H1 (cell line): ENCODE data around the gene NHERF2. TPM values are rescaled to one million over a fixed set of nuclear protein-coding genes. Genes with fewer than 3 reads are reported as not detected.

ENCODE experiments used
- CTCF ChIA-PET: fragments of 300-600 bp; sonication (Branson Sonifier 250); formaldehyde crosslinking; loops from one replicate; lab custom pipeline; 2021; ENCODE audit not compliant: partially characterized antibody; lab: Charles Lee
- POLR2A ChIA-PET: fragments of 300-600 bp; sonication (Branson Sonifier 250); formaldehyde crosslinking; loops from one replicate; lab custom pipeline; 2021; ENCODE audit warnings: inconsistent platforms; ENCODE audit not compliant: partially characterized antibody; lab: Charles Lee
- DNase-seq, 2 experiments: peaks; one replicate each; pipeline versions ENCODE4 v3.0.0 to v3.0.0-alpha.2; 2010 to 2022; ENCODE audit warnings: low spot score in 2 of 2, low read depth in 1 of 2, mixed read lengths in 1 of 2
- FAIRE-seq: peaks from 2 replicates; lab custom pipeline; 2011; peaks lifted over from hg19 to GRCh38; lab: Jason Lieb, UNC
- H2AFZ ChIP-seq: 2 replicates; pipeline ENCODE4 v1.8.1; 2012; ENCODE audit warnings: low read length, inconsistent platforms
- H2AK5ac ChIP-seq: 2 replicates; pipeline ENCODE4 v1.6.1; 2013; ENCODE audit warnings: low read depth, low read length
- H2BK120ac ChIP-seq: replicated peaks from 2 replicates; pipeline ENCODE3; 2013; ENCODE audit warnings: low read depth, low read length, inconsistent platforms
- H2BK12ac ChIP-seq: 2 replicates; pipeline ENCODE4 v1.6.1; 2013; ENCODE audit warnings: low read depth, low read length
- H2BK15ac ChIP-seq: 2 replicates; pipeline ENCODE4 v1.6.1; 2013; ENCODE audit warnings: low read length
- H2BK20ac ChIP-seq: 2 replicates; pipeline ENCODE4 v1.6.1; 2013; ENCODE audit warnings: low read length
- H2BK5ac ChIP-seq: 2 replicates; pipeline ENCODE4 v1.6.1; 2013; ENCODE audit warnings: low read depth, low read length
- H3K14ac ChIP-seq: 2 replicates; pipeline ENCODE4 v1.6.1; 2013; ENCODE audit warnings: inconsistent platforms; ENCODE audit not compliant: insufficient read length
- H3K18ac ChIP-seq: 2 replicates; pipeline ENCODE4 v1.6.1; 2013; ENCODE audit warnings: low read length; ENCODE audit errors: extremely low read depth
- H3K23ac ChIP-seq: 2 replicates; pipeline ENCODE4 v1.6.1; 2013; ENCODE audit warnings: inconsistent platforms; ENCODE audit not compliant: insufficient read length
- H3K23me2 ChIP-seq: 2 replicates; pipeline ENCODE4 v1.6.1; 2013; ENCODE audit warnings: low read depth, low read length
- H3K27ac ChIP-seq: 2 replicates; pipeline ENCODE4 v1.6.1; 2011; ENCODE audit warnings: low read depth, low read length, inconsistent platforms
- H3K27me3 ChIP-seq, 4 experiments: replicated peaks in 1 of 4; 1 replicate in 1 of 4; 2 replicates in 3 of 4; pipeline versions ENCODE4 v1.6.1 to v1.8.1; 2011 to 2013; ENCODE audit warnings: low read length in 3 of 4, mild to moderate bottlenecking in 3 of 4, inconsistent platforms in 2 of 4, mixed read lengths in 2 of 4, moderate library complexity in 1 of 4; ENCODE audit not compliant: control insufficient read depth in 3 of 4, insufficient read depth in 3 of 4; ENCODE audit errors: extremely low read depth in 1 of 4
- H3K36me3 ChIP-seq, 4 experiments: 2 replicates each; pipeline versions ENCODE4 v1.6.1 to v1.8.1; 2011 to 2013; ENCODE audit warnings: mild to moderate bottlenecking in 4 of 4, low read length in 3 of 4, moderate library complexity in 2 of 4, control low read depth in 1 of 4, inconsistent platforms in 1 of 4; ENCODE audit not compliant: insufficient read depth in 4 of 4, control insufficient read depth in 2 of 4
- H3K4ac ChIP-seq: replicated peaks from 2 replicates; pipeline ENCODE3; 2013; ENCODE audit warnings: low read length, low read depth, mixed read lengths, inconsistent platforms; ENCODE audit not compliant: insufficient read length
- H3K4me1 ChIP-seq, 4 experiments: replicated peaks in 1 of 4; 1 replicate in 1 of 4; 2 replicates in 3 of 4; pipeline versions ENCODE4 v1.6.1 to v1.8.1; 2011 to 2013; ENCODE audit warnings: low read length in 3 of 4, inconsistent platforms in 2 of 4, mixed read lengths in 1 of 4; ENCODE audit not compliant: insufficient read depth in 4 of 4, control insufficient read depth in 3 of 4
- H3K4me2 ChIP-seq, 2 experiments: 2 replicates each; pipeline versions ENCODE4 v1.6.1 to v1.8.1; 2011 to 2013; ENCODE audit warnings: low read depth in 2 of 2, low read length in 2 of 2, control low read depth in 1 of 2, inconsistent platforms in 1 of 2, mild to moderate bottlenecking in 1 of 2; ENCODE audit not compliant: insufficient read depth in 1 of 2
- H3K4me3 ChIP-seq, 4 experiments: fragments of 200-600, 300-600 bp in 1 of 4; sonication (generic), shearing (Covaris generic), sonication (Bioruptor Twin) in 1 of 4; 2 replicates each; pipeline versions ENCODE4 v1.5.1 to v1.8.1; 2011 to 2016; ENCODE audit warnings: low read length in 4 of 4, low read depth in 3 of 4, control low read depth in 2 of 4, inconsistent platforms in 2 of 4, mild to moderate bottlenecking in 2 of 4, mixed read lengths in 1 of 4, moderate library complexity in 1 of 4; ENCODE audit not compliant: insufficient read depth in 2 of 4; ENCODE audit errors: extremely low read depth in 1 of 4
- H3K56ac ChIP-seq: replicated peaks from 2 replicates; pipeline ENCODE3; 2013; ENCODE audit warnings: low read depth, mild to moderate bottlenecking, mixed read lengths, low read length, inconsistent platforms; ENCODE audit not compliant: insufficient read length
- H3K79me1 ChIP-seq: 2 replicates; pipeline ENCODE4 v1.6.1; 2013; ENCODE audit warnings: low read depth, low read length, control low read depth
- H3K79me2 ChIP-seq, 2 experiments: 2 replicates each; pipeline versions ENCODE4 v1.6.1 to v1.8.1; 2012 to 2013; ENCODE audit warnings: low read length in 2 of 2, mild to moderate bottlenecking in 2 of 2, inconsistent platforms in 1 of 2; ENCODE audit not compliant: insufficient read depth in 2 of 2, control insufficient read depth in 1 of 2
- H3K9ac ChIP-seq, 4 experiments: replicated peaks in 1 of 4; 1 replicate in 1 of 4; 2 replicates in 3 of 4; pipeline versions ENCODE4 v1.6.1 to v1.8.1; 2011 to 2013; ENCODE audit warnings: low read depth in 3 of 4, low read length in 3 of 4, control low read depth in 2 of 4, mild to moderate bottlenecking in 2 of 4, moderate library complexity in 2 of 4, inconsistent platforms in 1 of 4; ENCODE audit errors: extremely low read depth in 1 of 4
- H3K9me3 ChIP-seq, 2 experiments: 2 replicates each; pipeline versions ENCODE4 v1.6.1 to v1.8.1; 2012 to 2013; ENCODE audit warnings: mild to moderate bottlenecking in 2 of 2, moderate library complexity in 2 of 2, control low read depth in 1 of 2, inconsistent platforms in 1 of 2, low read depth in 1 of 2, low read length in 1 of 2, mixed read lengths in 1 of 2; ENCODE audit not compliant: insufficient read depth in 2 of 2
- H4K20me1 ChIP-seq, 2 experiments: replicated peaks in 1 of 2; 2 replicates each; pipeline versions ENCODE3 to v1.8.1; 2011 to 2013; ENCODE audit warnings: inconsistent platforms in 2 of 2, low read length in 2 of 2, mild to moderate bottlenecking in 1 of 2; ENCODE audit not compliant: insufficient read depth in 2 of 2, control insufficient read depth in 1 of 2
- H4K5ac ChIP-seq: 2 replicates; pipeline ENCODE4 v1.6.1; 2013; ENCODE audit warnings: low read length, low read depth, mixed read lengths, inconsistent platforms; ENCODE audit not compliant: insufficient read length
- H4K8ac ChIP-seq: 2 replicates; pipeline ENCODE4 v1.8.0; 2013; ENCODE audit warnings: mild to moderate bottlenecking, moderate library complexity, low read length, inconsistent platforms; ENCODE audit not compliant: insufficient read depth; ENCODE audit errors: extremely low read depth
- H4K91ac ChIP-seq: replicated peaks from 2 replicates; pipeline ENCODE3; 2013; ENCODE audit warnings: low read length, mixed read lengths, inconsistent platforms; ENCODE audit not compliant: insufficient read length
- CREB1 ChIP-seq: IDR thresholded peaks from 2 replicates; pipeline ENCODE4 v1.6.1; 2012; ENCODE audit warnings: inconsistent platforms
- EGR1 ChIP-seq: IDR thresholded peaks from 2 replicates; pipeline ENCODE4 v1.6.1; 2011; ENCODE audit warnings: low read depth, low read length, borderline replicate concordance
- EZH2 ChIP-seq: fragments of 200-600 bp; sonication (generic); IDR thresholded peaks from 2 replicates; pipeline ENCODE4 v1.7.1; 2012; ENCODE audit warnings: low read depth, mild to moderate bottlenecking, moderate library complexity, low read length, inconsistent platforms; ENCODE audit not compliant: severe bottlenecking
- RNF2 ChIP-seq: fragments of 200-900, 300-1000 bp; sonication (generic); IDR thresholded peaks from 2 replicates; pipeline ENCODE4 v1.7.1; 2016; ENCODE audit warnings: borderline replicate concordance, low read depth, mild to moderate bottlenecking, antibody characterized with exemption, low read length; ENCODE audit not compliant: poor library complexity, severe bottlenecking; ENCODE audit errors: missing control alignments
- SP1 ChIP-seq: IDR thresholded peaks from 2 replicates; pipeline ENCODE4 v1.6.1; 2011; ENCODE audit warnings: low read depth, low read length
- SP2 ChIP-seq: IDR thresholded peaks from 2 replicates; pipeline ENCODE4 v1.6.1; 2012; ENCODE audit warnings: mild to moderate bottlenecking, low read length, inconsistent platforms
- TBP ChIP-seq: IDR thresholded peaks from 2 replicates; pipeline ENCODE4 v1.6.1; 2011; ENCODE audit warnings: low read depth, low read length, improper control_type of control experiment
- TEAD4 ChIP-seq: IDR thresholded peaks from 2 replicates; pipeline ENCODE4 v1.6.1; 2012; ENCODE audit warnings: low read depth, low read length, inconsistent platforms, mixed read lengths
- USF2 ChIP-seq: IDR thresholded peaks from 2 replicates; pipeline ENCODE4 v1.6.1; 2011; ENCODE audit warnings: low read length, improper control_type of control experiment
- WGBS, 2 experiments: shearing (Covaris generic) in 1 of 2; methylation state at CpG; one replicate each; pipeline versions ENCODE4 v1.1.6 to v1.1.7; 2013 to 2015; ENCODE audit warnings: low lambda C conversion rate in 2 of 2, mixed read lengths in 2 of 2, inconsistent platforms in 1 of 2, low coverage in 1 of 2, missing lambda C conversion rate in 1 of 2; ENCODE audit not compliant: insufficient replicate concordance in 2 of 2, insufficient coverage in 1 of 2, insufficient read length in 1 of 2; ENCODE audit errors: extremely low coverage in 1 of 2, missing lambda C conversion rate in 1 of 2; 5-methylcytosine and 5-hydroxymethylcytosine counted together
- polyA plus RNA-seq, 7 experiments: library from polyadenylated mRNA; depleted of rRNA in 3 of 7; stranded (reverse) in 5 of 7; unstranded in 2 of 7; fragments of >200 nt in 5 of 7; fragments of 200-250 nt in 2 of 7; gene quantifications; 1 replicate in 5 of 7; 2 replicates in 1 of 7; 4 replicates in 1 of 7; pipeline versions ENCODE4 v1.2.1 to v1.2.3, GENCODE V29; 2011 to 2013; ENCODE audit warnings: missing spikeins in 2 of 7, mixed read lengths in 2 of 7
- total RNA-seq: library from RNA; stranded (reverse); fragmentation: NEBNext Ultra II Directional; extraction: Animal tissue kit (Norgen Biotek cat#: 25700); gene quantifications from 2 replicates; pipeline ENCODE4 v1.2.1, GENCODE V29; 2021

The NHERF2 gene
- total and polyA plus RNA-seq, 2 of the 8 experiments (the other 6 are each of a cell fraction or from before 2014, with no cell fraction given), result 13.9 to 19.3 TPM

DNA sequence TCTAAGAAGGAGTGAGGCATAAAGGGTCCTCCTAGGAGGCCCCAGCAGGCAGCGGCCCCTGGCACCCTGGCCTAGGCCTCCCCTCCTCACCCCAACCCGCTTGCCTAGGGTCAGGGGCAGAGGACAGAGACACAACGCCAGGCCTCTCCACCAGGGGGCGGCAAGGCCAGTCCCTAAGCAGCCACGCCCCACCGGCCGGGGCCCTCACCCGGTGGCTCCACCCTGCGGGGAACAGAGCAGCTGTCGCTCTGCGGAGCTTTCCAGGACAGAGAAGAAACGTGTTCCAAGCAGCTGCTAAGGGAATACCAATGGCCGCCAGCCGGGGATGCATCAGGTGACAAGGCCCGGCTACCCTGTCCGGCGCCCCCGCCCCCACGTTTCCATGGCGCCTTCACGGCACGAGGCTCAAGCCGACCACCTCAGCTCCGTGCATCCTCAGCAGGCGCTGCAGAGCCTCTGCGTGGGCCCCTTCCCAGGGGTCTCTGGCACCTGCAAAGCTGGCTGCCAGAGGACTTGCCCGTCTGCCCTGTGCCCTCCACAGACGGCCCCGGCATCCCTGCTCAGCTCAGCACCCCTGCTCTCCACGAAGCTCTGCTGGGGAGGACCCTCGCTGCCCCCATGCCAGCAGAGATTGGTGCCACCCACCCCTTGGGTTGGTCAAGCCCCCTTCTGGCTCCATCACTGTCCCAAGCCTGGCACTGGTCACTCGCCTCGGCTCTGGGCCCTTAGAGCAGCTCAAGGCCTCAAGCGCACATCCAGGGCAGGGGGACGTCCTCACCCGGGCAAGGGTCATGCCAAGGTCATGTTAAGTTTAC lies 22.7 kb upstream of the NHERF2 start:
- Histone ChIP-seq H2BK20ac (no peak overlapping the region), H4K91ac (peak overlapping the region; percentile 66), H2BK12ac (no peak overlapping the region), H2AK5ac (0 out of 2 replicates have a peak overlapping the region, but pooled peaks have one; percentile 29), H3K18ac (no peak overlapping the region), H2BK5ac (peak overlapping the region; percentile 53; the same call in 1 of the 2 replicates), H3K79me2 (peaks cover 21 to 48% of the 10 kb centered on the region in 2 experiments; a peak in 3 of 4 replicates), H3K79me1 (peaks cover 9% of the 10 kb centered on the region; the same call in 1 of the 2 replicates), H4K20me1 (peaks cover 29 to 69% of the 10 kb centered on the region in 2 experiments), H2BK120ac (no peak overlapping the region), H3K14ac (no peak overlapping the region), H3K27me3 (no peaks in the 10 kb centered on the region), H3K4ac (peak overlapping the region; percentile 80), H3K27ac (peak overlapping the region; percentile 53; the same call in 1 of the 2 replicates), H3K23ac (no peak overlapping the region), H3K9ac (peak overlapping the region in 2 of 4 experiments; percentile 2 to 13; a peak in 1 of 7 replicates), H3K23me2 (peaks cover 5% of the 10 kb centered on the region; the same call in 1 of the 2 replicates), H3K4me3 (peak overlapping the region in 2 of 4 experiments; percentile 14 to 33; a peak in 3 of 8 replicates), H4K5ac (no peak overlapping the region), H3K4me2 (peak overlapping the region in 1 of 2 experiments; percentile 63; a peak in 2 of 4 replicates), H3K36me3 (peaks cover 21 to 38% (median 32%) of the 10 kb centered on the region in 4 experiments), H2AFZ (no peak overlapping the region), H2BK15ac (no peak overlapping the region; the same call in 1 of the 2 replicates), H3K9me3 (no peaks in the 10 kb centered on the region), H4K8ac (peak overlapping the region; percentile 23), H3K56ac (no peak overlapping the region), H3K4me1 (peaks cover 0 to 33% (median 18%) of the 10 kb centered on the region in 4 experiments; a peak in 5 of 7 replicates)
- POLR2A ChIA-PET, result interaction anchor here (0.6 to 4.7 kb wide), 20 partner anchors 8 to 151 kb away, joined by 3 to 37 read pairs (median 4); partner anchors contain the start of genes GFER, NPW, RNF151 and RPS2
- DNase-seq (peak; percentile 90 to 99), FAIRE-seq (peak; percentile 88)
- 31% methylated on average over 35 of the region's 36 CpGs; no CpG with 5 or more reads in 1 of the 2 experiments for WGBS, 2 experiments
- CTCF ChIA-PET, result interaction anchor here (0.6 to 4.3 kb wide), 40 partner anchors 9 to 942 kb away, joined by 3 to 55 read pairs (median 4); partner anchors contain the start of genes GFER, NOXO1, NPW and NTHL1
- peak; percentile 65; the same call in 1 of the 2 replicates for TF ChIP-seq SP1
- peak; percentile 56; the same call in 1 of the 2 replicates for TF ChIP-seq EGR1
- TF ChIP-seq TBP, result 0 out of 2 replicates have a peak, but pooled peaks have one; percentile 36
- TF ChIP-seq EZH2, result no peak
- TF ChIP-seq USF2, result peak; percentile 53
- no peak for TF ChIP-seq RNF2
- TF ChIP-seq TEAD4, result 0 out of 2 replicates have a peak, but pooled peaks have one; percentile 8
- TF ChIP-seq CREB1, result peak; percentile 69; the same call in 1 of the 2 replicates
- no peak for TF ChIP-seq SP2
